GM19395 (cell line): ENCODE measurements around the gene LONP2.
"Not testable (repeated sequence)": the region's sequence is repeated elsewhere in the genome, so short reads cannot be mapped to it uniquely, and the experiment has no call there.

Experiments used
- ATAC-seq: cut with Tn5 transposase; IDR thresholded peaks from one replicate; pipeline ENCODE4 v1.9.1; 2021; ENCODE audit warnings: mild to moderate bottlenecking, moderate library complexity; ENCODE audit not compliant: unreplicated experiment

The LONP2 gene

GRCh38 chr16:48330841-48331192, 86.7 kb downstream of the LONP2 start:
- no peak for ATAC-seq

GRCh38 chr16:48332978-48333377, 88.9 kb downstream of the LONP2 start:
- ATAC-seq, result no peak

DNA sequence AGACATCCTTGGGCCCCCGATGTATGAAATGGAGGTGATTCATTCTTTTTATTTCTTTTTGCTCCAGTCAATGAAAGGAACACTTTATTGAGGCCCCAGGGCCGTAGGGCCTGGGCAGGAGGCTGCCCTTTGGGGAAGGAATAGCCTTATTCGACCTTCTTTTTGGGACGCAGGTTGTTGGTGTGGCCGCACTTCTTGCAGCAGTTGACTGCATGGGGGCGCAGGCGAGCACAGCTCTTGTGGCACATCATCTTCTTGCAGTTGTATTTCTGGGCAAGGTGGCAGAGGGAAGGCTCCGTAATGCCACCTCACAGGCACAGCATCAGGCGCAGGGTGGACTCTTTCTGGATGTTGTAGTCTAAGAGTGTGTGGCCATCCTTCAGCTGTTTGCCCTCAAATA, 90.2 kb downstream of the LONP2 start:
- no peak for ATAC-seq

DNA sequence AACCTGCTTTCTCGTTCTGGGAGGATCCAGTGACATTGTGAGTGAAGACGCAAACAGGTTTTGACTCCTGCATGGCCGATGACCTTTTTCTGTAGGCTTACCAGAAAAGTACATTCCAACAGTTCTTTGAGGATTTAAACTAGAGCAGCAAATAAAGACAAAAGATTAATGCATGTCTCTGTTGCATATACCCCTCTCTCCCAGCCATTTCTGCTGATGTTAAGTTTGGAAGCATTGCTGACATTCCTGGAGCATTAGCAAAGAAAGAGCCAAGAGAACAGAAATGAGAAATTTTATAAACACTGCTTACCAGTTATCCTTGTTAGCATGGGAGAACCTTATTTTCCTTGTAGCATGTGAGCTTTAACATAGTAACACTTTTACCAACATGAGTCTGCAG, 91.9 kb downstream of the LONP2 start:
- ATAC-seq, result no peak

- ATAC-seq, result no peak
These were observed 96.0 kb downstream of the LONP2 start for GRCh38 chr16:48340054-48340453.

GRCh38 chr16:48342591-48342990, 98.5 kb downstream of the LONP2 start:
- ATAC-seq, result no peak

- ATAC-seq, result no peak
These were observed 103.2 kb downstream of the LONP2 start for GRCh38 chr16:48347191-48347865.

- ATAC-seq, result no peak
These were observed 103.9 kb downstream of the LONP2 start for GRCh38 chr16:48347980-48348379.

GRCh38 chr16:48350736-48351135, 106.6 kb downstream of the LONP2 start:
- ATAC-seq, result no peak

DNA sequence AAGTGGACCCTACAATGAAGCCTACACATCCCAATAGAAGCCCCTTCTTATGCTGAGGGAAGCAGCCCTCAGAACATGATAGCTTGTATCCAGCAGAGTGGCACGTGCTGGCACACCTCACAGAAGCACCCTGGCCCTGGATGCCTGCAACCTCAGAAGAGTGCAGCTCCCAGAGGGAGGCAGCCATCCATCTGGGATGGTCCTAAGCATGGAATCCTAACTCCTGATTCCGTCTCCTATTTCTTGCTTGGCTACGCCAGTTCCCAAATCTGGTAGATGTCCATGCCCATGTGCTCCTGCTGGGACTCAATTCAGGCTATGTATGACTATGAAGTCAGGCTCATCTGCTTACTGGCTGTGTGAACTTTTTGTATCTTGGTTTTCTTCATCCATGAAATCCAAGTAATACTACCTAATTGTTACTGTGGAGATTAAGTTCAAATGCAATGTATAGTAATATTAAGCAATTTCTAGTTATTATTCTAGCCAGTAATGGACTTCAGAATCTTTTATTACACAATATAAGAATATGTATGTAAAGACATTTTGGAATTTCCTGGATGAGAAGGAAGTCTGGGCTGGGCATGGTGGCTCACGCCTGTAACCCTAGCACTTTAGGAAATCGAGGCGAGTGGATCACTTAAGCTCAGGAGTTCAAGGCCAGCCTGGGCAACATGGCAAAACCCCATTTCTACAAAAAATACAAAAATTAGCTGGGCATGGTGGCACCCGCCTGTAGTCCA, 108.7 kb downstream of the LONP2 start:
- ATAC-seq, result no peak

DNA sequence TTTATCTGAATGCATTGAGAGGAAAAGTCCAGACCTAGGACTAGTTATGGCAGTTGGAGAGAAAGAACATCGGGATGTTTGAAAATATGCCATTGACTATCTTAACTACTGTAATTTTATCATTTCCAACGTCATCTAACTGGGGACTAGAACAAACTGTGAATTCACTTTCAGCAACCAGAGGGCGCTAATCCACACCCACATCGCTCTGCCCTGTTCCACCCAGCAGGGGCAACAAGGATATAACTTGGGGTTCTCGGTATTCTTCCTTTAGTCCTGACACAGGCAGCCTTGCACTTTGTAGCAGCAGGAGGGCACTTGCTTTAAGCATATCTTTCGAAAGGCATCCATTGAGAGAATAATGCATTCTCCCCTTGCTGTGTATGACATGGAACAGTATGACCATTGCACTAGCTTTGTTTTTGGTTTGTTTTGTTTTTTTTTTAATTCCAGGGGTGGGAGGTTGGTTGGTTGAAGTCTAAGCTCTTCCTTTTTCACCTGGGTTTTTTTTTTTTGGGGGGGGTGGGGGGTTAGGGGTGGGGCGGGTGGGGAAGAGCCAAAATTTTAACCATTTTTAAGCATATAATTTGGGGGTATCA, 109.6 kb downstream of the LONP2 start:
- peak; percentile 85 for ATAC-seq

DNA sequence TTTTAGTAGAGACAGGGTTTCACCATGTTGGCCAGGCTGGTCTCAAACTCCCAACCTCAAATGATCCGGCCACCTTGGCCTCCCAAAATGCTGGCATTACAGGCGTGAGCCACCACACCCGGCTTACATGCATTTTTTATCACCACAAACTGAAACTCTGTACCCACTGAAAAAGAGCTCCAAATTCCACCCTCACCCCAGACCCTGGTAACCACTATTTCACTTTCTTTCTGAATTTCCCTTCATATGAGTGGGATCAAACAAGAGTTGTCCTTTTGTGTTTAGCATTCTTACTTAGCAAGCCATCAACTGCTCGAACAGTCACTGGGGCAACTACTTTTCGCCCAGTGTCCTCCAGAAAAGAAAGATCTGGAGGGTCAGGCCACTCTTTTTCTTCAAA, 110.3 kb downstream of the LONP2 start:
- ATAC-seq, result not testable (repeated sequence)

DNA sequence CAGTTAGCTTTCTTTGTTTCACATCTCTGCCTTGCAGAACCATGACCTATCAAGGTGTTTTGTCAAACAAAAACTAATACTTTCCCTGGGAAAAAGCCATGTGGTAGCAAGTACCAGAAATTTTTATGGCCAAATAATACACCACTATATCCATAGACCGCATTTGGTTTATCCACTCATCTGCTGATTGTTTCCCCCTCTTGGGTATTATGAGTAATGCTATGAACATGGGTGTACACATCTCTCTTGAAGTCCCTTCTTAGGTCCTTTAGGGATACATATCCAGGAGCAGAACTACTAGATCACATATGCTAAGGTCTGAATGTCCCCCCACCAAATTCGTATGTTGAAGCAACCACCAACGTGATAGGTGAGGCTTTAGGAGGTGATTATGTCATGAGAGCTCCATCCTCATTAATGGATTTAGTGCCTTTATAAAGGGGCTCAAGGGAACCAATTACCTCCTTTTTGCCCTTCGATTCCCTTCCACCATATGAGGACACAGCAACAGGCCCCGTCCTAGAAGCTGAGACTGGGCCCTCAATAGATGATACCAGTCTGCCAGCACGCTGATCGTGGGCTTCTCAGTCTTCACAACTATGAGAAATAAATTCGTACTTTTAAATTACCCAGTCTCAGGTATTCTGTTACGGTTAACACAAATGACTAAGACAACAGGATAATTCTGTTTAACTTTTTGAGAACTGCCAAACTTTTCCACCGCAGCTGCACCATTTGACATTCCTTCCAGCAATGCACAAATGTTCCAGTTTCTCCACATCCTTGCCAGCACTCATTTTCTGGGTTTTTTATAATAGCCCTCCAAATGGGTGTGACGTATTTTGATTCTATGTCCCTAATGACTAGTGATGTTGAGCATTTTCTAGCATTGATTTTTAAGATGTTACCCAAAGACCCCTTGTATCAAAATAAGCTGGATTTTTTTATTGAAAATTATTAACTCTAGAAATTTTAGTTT, 111.1 kb downstream of the LONP2 start:
- no peak for ATAC-seq

DNA sequence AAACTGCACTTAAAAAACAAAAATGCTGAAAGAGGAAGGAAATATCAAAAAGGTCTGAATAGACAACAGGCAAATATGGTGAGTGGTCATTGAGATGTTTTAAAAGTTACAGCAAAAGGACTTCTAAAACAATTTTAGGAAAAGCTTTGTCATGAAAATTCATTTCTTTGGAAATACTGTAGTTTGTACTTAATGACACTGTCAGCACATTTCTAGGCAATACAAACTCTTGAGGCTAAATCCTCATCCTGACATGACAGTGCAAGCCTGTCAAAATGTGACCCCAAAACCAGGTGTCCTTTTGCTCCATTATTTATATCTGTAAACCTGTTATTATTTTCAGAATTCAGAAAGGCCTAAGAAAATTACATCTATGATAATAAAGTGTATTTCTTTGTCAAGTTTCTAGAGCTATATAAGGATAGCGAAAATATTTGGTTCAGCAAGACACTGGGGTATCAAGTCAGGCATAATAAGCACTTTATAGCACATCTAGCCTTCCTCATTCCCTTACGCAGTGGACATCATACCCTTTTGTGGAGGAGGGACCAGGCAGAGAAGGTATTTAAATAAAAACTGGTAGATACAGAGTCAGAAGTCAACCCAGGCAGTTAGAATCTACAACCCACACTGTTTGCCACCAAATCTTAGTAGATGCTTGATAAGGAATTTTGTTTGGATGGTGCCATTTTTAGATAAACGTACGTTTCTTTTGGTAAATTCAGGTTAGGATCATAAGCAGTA, 112.7 kb downstream of the LONP2 start:
- no peak for ATAC-seq

GRCh38 chr16:48358419-48358818, 114.3 kb downstream of the LONP2 start:
- no peak for ATAC-seq

DNA sequence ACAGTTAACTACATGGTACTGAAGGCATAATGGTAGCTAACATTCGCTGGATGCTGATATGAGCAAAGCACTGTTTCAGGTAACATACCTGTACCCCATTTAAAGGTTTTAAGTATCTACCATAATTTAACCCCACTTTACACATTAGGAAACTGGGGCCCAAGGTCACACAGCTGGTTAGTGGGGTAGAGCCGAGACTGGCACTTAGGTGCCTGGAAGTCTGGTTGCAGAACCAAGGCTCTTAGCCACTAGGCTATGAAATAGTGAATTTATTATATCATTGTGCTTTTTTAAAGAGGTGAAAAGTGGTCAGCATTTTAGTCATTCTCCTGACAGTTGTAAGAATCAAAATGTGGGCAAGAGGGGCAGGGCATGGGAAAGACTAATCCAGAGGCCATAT, 115.9 kb downstream of the LONP2 start:
- ATAC-seq, result no peak

- ATAC-seq, result no peak
These were observed 116.9 kb downstream of the LONP2 start for GRCh38 chr16:48361012-48361411.

GRCh38 chr16:48361540-48362144, 117.5 kb downstream of the LONP2 start:
- ATAC-seq, result no peak

DNA sequence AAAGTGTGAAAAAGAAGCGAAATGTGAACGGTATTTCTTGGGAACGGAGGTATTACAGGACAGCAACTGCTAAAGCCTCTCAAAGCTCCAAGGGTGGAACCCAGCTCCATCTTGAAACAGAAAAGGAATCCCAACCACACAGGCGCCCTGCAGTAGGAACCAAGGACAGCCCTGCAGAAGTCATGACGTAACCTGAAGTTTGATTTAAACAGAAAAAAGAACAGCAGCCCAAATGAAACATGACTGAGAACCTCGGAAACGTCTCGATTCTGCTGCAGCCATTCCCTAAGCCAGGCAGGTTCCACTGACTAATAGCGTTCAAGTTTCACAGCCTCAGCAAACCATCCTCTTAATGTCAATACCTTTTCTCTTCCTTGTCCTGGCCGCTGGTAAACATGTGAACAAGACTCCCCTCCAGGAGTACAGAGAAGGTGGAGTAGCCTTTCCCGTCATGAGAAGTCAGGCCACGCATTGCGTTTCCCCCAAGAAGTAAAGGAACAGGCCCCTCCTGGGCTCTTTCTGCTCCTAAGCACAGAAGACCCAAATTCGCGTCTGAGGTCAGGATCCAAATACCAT, 121.0 kb downstream of the LONP2 start:
- no peak for ATAC-seq
